GM21825 (cell line): Measurements from ENCODE around the gene BBS7.

Experiments used
- ATAC-seq: cut with Tn5 transposase; IDR thresholded peaks from one replicate; pipeline ENCODE4 v1.9.1; 2021; ENCODE audit warnings: mild to moderate bottlenecking, moderate library complexity; ENCODE audit not compliant: unreplicated experiment

BBS7 gene

DNA sequence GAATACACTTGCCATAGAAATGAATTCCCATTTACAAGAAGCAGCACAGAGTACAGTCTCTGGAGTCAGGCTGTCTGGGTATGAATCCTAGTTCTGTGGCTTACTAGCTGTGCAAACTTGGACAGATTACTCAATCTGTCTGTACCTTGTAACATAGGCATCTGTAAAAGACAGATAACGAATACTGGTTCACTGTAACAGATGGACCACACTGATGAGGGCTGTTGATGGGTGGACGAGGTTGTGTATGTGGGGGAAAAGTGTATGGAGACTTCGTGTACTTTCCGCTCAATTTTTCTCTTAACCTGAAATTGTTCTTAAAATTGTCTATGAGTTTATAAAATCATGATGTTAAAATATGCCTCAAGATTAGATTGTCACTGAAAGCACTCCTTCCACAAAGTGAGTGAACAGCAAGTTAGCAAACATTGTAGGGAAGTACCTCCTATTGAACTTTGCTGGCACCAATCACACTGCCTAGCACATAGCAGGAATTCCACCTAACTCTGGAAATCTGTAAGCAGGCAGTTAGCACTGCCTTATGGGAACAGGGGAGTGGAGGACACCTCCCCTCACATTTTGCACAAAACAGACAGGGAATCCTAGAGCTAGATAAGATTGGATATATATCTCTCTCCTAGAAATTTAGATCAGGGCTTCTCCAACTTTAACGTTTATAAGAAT is 75.6 kb downstream of the BBS7 start:
- no peak for ATAC-seq

DNA sequence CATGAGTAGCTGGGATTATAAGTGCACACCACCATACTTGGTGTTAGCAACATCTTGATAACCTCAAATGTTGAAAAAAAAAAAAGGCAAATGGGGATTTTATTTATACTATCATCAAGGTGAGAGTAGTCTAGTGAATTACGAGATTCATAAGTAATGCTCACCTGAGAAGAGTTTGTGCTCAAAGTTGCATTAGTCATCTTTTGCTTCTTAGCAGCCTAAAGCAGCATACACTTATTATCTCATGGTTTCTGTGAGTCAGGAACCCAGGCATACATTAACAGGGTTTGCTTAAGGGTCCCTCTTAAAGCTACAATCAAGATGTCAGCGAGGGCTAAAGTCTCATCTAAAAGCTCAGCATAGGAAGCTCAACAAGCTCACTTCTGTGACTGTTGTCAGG is 77.3 kb downstream of the BBS7 start:
- ATAC-seq: no peak

DNA sequence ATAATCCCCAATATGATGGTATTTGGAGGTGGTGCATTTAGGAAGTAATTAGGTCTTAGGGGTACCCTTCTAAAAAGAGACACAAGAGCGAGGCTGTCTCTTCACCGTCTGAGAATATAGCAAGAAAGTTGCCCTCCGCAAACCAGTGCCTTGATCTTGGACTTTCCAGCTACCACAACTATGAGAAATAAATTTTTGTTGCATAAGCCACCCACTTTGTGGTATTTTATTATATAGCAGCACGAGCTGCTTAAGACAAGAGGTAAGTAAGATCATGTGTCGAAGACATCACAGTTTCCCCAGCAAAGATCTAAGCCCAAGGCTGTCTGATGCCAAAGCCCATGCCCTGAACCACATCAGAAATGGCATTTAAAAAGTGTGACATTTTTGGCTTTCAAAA is 78.8 kb downstream of the BBS7 start:
- ATAC-seq: no peak

DNA sequence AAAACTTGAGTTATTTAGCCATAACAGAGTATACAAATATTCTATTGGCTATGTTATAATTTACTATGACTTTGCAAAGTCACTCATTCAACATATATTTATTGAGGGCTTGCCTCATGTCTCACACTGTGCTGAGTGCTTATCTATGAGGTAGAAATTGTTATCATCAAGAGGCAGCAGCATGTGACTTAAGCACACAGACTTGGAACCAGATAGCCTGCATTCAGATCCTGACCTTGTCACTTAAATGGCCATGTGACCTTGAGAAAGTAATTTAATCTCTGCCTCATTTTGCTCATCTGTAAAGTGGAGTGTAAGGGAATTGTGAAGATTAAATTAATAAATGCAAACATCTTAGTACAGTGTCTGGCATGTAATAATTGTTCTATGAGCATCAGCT is 79.3 kb downstream of the BBS7 start:
- ATAC-seq: no peak

DNA sequence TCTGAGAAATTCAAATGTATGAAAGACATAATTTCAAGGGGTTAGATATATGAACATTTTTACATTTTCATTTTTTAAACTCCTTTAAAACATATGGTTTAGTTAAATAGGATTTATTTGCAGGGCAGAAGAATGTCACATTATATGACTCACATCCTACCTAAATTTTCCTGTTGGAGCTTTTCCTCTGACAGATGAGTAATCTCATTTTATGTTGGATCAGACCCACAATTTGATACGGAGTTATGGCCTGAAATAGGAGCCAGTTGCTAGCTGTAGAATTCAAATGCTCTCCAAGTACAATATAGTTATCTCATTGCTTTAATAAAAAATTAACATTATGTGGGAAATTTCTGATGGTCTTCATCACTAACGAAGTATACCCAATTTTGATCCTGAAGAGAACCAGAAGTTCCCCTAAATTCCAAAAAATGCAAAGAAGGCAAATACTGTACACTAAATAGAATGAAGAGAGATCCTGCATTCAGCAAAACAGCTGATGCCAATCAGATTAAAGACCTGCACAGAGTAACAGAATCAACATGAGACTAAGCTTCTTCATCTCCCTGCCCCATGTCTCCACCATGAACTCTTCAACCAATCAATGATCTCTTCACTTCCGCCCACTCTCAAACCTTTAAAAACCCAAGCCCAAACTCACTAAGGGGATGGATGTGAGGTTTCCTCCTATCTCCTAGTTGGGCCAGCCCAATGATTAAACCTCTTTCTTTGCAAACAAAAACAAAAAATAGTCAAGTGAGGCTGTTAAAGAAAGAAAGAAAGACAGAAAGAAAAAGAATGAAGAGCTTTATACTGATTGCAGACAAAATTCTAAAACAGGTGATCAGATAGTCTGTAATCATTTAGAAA is 80.1 kb downstream of the BBS7 start:
- no peak for ATAC-seq

DNA sequence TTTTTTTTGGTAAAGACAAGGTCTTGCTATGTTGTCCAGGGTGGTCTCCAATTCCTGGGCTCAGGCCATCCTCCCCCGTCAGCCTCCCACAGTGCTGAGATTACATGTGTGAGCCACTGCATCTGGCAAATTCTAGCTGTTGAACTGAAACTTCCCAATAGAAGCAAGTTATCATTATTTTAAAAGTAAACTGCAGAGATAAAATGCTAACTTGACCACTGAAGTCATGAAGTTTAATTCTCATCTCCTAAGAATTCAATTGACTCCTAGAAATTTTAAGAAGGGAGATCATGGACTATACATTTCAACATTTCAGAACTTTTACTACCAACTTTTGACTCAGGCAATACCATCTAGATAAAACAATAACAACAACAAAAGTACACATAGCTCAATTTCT is 80.8 kb downstream of the BBS7 start:
- ATAC-seq: no peak

DNA sequence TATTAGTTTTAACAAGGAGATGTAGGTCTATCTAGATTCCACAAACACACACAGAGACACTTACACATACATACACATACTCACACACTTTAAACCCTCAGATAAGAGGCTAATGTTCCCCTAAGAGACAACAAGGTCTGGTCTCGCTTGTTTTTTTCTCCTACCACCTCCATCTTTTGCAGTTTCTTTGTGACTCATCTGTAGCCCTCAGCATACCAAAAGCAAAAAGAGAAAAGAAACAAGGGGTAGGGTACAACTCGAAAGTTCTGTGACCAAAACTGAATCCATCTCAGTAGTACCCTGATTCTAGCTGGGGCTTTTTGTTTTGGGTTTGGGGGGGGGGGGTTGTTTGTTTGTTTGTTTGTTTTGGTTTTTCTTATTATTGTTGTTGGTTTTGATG is 81.4 kb downstream of the BBS7 start:
- ATAC-seq: peak; percentile 90

DNA sequence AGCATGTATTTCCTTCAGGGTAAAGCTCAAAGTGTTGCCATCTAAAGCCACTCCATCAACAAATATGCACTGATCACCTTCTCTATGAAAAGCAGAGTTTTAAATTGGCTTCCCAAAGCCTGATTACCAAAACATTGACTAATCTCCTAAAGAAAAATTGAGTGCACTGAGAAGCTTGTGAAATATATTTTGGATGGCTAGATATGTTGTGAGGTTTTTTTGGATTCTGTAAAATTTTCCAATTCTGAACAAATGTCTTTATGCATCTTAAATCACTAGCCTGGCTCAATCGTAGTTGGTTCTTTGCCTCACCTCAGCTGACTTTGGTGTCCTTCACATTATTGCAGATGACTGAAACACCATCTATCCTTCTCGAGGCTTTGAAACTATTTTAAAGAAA is 84.1 kb downstream of the BBS7 start:
- ATAC-seq: no peak

DNA sequence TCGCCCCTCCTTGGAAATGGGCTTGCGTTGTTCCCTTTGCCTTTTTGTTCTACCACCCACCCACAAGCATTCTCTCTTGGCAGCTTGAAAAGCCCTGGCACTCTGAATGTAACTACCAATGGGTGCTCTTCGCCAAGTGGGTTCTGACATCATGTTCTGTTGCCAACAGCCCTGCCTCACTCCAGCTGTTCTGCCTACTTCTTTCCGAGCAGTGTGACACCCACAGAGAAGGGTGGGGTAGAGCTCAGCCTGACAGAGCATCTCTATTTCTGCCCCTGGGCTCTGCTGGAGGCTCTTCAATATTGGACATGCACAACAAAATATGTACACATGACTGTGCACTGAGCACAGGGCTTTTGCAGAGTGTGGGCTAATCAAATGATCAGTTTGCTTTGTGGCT is 84.8 kb downstream of the BBS7 start:
- ATAC-seq: no peak

DNA sequence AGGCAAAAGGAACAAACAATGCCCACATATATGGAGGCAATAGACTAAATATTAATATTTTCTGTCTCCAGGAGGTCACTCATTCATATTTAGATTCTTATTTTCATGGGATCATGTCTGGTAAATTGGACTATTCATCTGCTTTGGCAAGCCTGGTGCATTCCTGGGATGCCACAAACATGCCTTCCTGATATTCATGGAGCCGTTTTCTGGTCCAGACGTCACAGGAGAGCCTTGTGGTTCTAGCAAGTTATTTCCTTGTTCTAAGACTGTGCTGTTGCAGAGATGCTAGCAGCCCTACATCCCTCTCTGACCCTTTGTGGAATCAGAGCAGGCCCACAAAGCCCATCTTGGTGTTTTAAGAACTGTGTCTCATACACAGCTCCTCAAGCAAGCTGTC is 85.3 kb downstream of the BBS7 start:
- ATAC-seq: no peak

DNA sequence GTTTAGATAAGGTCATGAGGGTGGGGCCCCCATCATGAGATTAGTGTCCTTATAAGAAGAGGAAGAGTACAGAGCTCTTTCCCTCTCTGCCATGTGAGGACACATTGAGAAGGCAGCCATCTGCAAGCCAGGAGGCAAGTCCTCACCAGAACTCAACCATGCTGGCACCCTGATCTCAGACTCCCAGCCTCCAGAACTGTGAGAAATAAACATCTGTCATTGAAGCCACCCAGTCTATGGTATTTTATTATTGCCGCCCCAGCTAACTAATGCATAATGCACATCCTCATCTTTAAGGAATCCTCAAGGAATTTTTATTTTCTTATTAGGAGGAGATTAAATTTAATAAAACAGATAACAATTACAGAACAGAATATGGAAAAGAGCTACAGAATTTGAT is 85.9 kb downstream of the BBS7 start:
- ATAC-seq: no peak

DNA sequence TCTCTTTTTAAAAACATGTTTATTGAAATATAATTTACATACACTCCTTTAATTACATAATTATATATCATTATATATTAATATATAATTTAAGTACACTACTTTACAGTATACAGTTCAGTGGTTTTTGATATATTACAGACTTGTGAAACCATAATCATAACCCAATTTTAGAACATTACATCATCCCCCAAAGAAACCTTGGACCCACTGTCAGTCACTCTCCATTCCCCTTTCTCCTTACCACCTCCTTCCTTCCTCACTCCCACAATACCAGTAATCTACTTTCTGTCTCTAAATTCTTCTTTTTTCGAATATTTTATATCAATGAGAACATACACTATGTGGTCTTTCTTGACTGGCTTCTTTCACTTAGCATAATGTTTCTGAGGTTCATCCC is 87.1 kb downstream of the BBS7 start:
- no peak for ATAC-seq

DNA sequence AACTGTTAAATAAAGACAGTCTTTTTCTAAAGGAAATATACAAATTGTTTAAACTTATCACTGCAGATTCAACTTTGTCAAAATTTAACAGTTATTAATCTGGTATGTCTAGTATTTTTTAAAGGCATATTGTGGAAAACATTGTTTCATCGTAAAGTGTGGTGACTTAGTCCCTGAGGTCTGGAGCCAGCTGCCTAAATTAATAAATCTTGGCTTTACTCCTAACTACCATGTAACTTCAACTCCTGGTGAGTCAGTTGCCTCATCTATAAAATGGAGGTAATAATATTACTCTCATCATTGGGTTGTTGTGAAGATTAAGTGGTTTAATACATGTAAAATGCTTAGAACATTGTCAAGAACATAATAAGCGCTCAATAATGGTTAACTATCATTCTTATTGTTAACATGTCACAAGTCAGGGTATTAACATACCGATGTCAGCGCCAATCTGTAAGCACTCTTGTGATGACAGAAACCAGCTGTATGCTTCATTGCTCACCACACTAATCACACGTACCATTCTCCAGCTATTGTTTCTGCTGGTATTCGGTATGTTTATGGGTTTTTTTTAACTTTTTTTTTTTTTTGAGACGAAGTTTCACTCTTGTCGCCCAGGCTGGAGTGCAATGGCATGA is 91.2 kb downstream of the BBS7 start:
- ATAC-seq: no peak

DNA sequence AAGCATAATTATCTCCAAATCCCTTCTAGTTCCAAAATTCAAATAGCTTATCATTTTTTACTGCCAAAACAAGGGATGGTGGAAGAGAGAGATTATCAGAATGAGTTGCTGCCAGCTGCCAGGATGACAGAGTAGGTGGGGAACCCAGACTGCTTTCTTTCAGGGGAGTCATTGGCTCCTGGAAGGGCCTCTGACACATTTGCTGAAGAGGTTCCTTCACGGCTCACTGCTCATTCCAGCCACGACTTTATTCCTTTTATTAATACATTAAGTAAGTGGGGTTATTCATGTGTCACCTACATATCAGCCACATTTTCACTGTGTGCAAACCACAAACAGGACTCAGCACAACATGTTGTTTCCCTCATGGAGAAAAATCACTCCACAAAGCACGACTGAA is 92.6 kb downstream of the BBS7 start:
- peak; percentile 61 for ATAC-seq

DNA sequence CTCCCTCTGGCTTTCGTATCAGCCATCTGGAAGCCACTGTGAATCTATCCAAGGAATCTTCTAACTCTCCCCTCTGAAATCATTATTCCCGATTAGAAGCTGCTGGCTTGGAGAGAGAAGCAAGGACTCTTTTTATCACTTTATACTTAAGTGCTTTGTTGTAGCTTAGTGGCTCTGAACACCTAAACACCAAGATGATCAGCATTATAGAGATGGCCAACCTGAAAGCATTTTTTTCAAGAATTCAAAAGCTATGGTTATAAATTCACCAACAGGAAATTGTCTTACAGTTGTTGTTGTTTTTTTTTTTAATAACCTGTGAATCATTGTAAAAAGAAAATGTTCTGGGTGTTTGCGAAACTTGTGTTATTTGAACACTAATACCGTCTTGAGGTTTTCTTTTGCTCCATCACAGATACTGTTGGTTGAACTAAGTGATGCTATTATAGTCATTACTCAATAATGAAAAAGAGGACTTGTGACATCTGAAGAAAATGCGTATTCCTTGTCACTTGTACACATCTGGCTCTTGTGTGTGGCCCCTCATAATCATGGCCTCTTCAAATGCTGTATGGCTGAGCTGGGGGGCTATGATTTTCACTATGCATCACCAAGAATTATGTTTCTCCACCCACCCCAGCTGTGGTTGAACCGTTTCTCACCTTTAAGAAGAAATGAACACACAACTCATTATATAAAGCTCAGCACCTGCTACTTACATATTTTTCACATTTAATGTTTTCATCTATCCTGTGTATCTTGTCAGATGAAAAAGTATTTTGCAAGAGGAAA is 93.5 kb downstream of the BBS7 start:
- no peak for ATAC-seq
